Karpas-422 (cell line): Measurements from ENCODE around the gene DIPK1B. TPM values are rescaled to one million over a fixed set of nuclear protein-coding genes. Genes with fewer than 3 reads are reported as not detected.

ENCODE experiments used
- DNase-seq: peaks from one replicate; pipeline ENCODE4 v3.0.0-alpha.2; 2015
- H2AFZ ChIP-seq: fragments of 200-600 bp; sonication (generic); 2 replicates; pipeline ENCODE4 v1.6.1; 2014; ENCODE audit warnings: antibody characterized with exemption, low read length, mixed read lengths
- H3K27ac ChIP-seq: fragments of 200-600 bp; sonication (generic); 2 replicates; pipeline ENCODE4 v1.5.1; 2014; ENCODE audit warnings: mild to moderate bottlenecking, low read length, moderate library complexity
- H3K27me3 ChIP-seq: fragments of 200-600 bp; sonication (generic); 2 replicates; pipeline ENCODE4 v1.6.1; 2014; ENCODE audit warnings: low read length, mixed read lengths
- H3K36me3 ChIP-seq: fragments of 200-600 bp; sonication (generic); 2 replicates; pipeline ENCODE4 v1.6.1; 2014; ENCODE audit warnings: low read length, mixed read lengths; ENCODE audit not compliant: insufficient read depth
- H3K4me1 ChIP-seq: fragments of 200-600 bp; sonication (generic); 2 replicates; pipeline ENCODE4 v1.6.1; 2014; ENCODE audit warnings: mild to moderate bottlenecking, low read length, mixed read lengths
- H3K4me2 ChIP-seq: fragments of 200-600 bp; sonication (generic); 2 replicates; pipeline ENCODE4 v1.6.1; 2014; ENCODE audit warnings: low read length, low read depth, mild to moderate bottlenecking; ENCODE audit not compliant: poor library complexity, severe bottlenecking
- H3K4me3 ChIP-seq: fragments of 200-600 bp; sonication (generic); 2 replicates; pipeline ENCODE4 v1.5.1; 2014; ENCODE audit warnings: mild to moderate bottlenecking, antibody characterized with exemption, low read length, mixed read lengths
- H3K79me2 ChIP-seq: fragments of 200-600 bp; sonication (generic); 2 replicates; pipeline ENCODE4 v1.6.1; 2014; ENCODE audit warnings: mild to moderate bottlenecking, low read length, mixed read lengths
- H3K9ac ChIP-seq: fragments of 200-600 bp; sonication (generic); 2 replicates; pipeline ENCODE4 v1.6.0; 2014; ENCODE audit warnings: low read length
- H3K9me2 ChIP-seq: fragments of 200-600 bp; sonication (generic), shearing (Covaris generic); replicated peaks from 2 replicates; pipeline ENCODE4 v1.6.0; 2014; ENCODE audit warnings: mild to moderate bottlenecking, low read length, moderate library complexity; ENCODE audit not compliant: insufficient read depth
- H3K9me3 ChIP-seq: fragments of 300-700, 200-600 bp; sonication (generic); 2 replicates; pipeline ENCODE4 v1.6.1; 2014; ENCODE audit warnings: low read length, mixed read lengths
- H4K20me1 ChIP-seq: fragments of 200-600 bp; sonication (generic); 2 replicates; pipeline ENCODE4 v1.6.1; 2014; ENCODE audit warnings: mild to moderate bottlenecking, antibody characterized with exemption, low read length, low read depth; ENCODE audit not compliant: insufficient read depth
- total RNA-seq: library from RNA; depleted of rRNA; stranded (reverse); fragments of >200 nt; shearing (Covaris generic); gene quantifications from 2 replicates; pipeline ENCODE4 v1.2.3, GENCODE V29; 2014; ENCODE audit warnings: low replicate concordance

The DIPK1B gene
- total RNA-seq, 1 experiment from 2014 or later: not detected

DNA sequence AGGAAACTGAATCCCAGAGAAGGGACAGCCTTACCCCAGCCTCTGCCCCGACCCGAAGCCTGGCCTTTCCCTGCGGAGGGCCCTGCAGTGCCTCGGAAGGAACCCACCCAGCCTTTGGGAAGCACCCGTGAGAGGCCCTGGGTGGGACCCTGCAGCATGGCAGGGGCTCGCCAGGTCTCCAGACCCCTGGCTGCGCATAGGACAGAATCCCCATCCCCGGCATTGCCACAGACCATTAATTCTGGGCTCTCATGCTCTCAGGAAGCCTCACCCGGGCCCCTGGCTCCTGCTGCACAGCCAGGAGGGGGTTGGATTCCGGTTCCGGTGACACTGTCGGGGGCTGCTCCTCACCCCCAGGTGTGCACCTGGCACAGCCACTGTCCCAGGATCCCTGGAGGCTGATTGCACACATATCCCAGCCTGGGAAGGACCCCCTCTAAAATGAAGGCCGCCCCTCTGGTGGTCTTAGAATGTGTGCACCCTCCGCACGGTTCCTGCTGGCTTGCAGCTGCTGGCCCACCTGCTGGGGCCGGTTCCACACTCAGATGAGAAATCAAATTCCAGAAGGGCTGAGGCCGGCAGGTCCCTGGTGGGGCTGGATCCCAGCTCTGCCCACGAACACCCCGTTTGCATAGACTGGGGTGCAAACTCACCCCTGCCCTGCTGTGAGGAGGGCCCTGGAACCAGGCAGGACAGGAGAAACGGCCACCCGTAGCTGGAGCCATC is 45.0 kb upstream of the DIPK1B start:
- Histone ChIP-seq H3K4me3 (no peak overlapping the region), H3K9me3 (no peaks in the 10 kb centered on the region), H2AFZ (no peak overlapping the region), H3K27ac (no peak overlapping the region), H3K36me3 (no peaks in the 10 kb centered on the region), H3K9ac (no peak overlapping the region), H3K9me2 (no peaks in the 10 kb centered on the region), H3K4me2 (no peak overlapping the region), H3K4me1 (peaks cover 4% of the 10 kb centered on the region; the same call in 1 of the 2 replicates), H4K20me1 (peaks cover 4% of the 10 kb centered on the region; the same call in 1 of the 2 replicates), H3K79me2 (no peaks in the 10 kb centered on the region), H3K27me3 (no peaks in the 10 kb centered on the region)
- DNase-seq: no peak

DNA sequence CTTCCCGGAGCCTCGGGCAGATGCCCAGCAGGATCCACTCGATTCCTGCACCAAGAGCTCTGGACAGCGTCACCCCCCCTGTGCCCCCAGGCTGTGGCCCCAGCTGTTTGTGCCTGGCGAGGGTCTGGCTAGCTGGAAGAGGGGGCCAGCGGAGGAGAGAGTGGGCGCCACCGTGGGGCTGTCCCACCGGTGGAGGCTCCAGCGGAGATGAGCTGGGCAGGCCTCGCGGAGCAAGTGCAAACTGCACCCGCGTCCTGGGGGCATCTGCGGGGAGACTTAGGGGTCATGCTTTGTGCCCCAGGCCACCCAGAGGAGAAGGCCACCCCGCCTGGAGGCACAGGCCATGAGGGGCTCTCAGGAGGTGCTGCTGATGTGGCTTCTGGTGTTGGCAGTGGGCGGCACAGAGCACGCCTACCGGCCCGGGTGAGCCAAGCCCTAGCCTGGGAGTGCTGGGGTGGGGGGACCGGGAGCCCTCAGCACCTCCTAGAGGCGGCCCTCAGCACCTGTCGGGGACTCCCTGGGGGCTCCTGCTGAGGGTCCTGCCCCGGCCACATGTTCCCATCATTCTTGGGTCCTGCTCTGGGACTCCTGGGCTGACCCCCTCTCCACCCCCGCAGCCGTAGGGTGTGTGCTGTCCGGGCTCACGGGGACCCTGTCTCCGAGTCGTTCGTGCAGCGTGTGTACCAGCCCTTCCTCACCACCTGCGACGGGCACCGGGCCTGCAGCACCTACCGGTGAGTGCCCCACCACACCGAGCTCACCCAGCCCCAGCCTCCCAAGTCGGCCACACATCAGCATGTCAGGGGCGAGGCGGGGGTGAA is 44.2 kb upstream of the DIPK1B start:
- peak; percentile 65 for DNase-seq
- H3K79me2 ChIP-seq: no peaks in the 10 kb centered on the region
- H3K9me3 ChIP-seq: no peaks in the 10 kb centered on the region
- no peak overlapping the region for H3K4me2 ChIP-seq
- no peak overlapping the region for H3K27ac ChIP-seq
- no peak overlapping the region for H3K9ac ChIP-seq
- no peaks in the 10 kb centered on the region for H3K36me3 ChIP-seq
- H3K27me3 ChIP-seq: no peaks in the 10 kb centered on the region
- H3K4me3 ChIP-seq: no peak overlapping the region
- H3K9me2 ChIP-seq: no peaks in the 10 kb centered on the region
- H4K20me1 ChIP-seq: peaks cover 4% of the 10 kb centered on the region; the same call in 1 of the 2 replicates
- H3K4me1 ChIP-seq: peaks cover 4% of the 10 kb centered on the region; the same call in 1 of the 2 replicates
- no peak overlapping the region for H2AFZ ChIP-seq

- H3K36me3 ChIP-seq: no peaks in the 10 kb centered on the region
- peaks cover 4% of the 10 kb centered on the region; the same call in 1 of the 2 replicates for H4K20me1 ChIP-seq
- no peaks in the 10 kb centered on the region for H3K9me2 ChIP-seq
- H2AFZ ChIP-seq: no peak overlapping the region
- no peak overlapping the region for H3K9ac ChIP-seq
- H3K4me2 ChIP-seq: no peak overlapping the region
- H3K4me3 ChIP-seq: no peak overlapping the region
- no peaks in the 10 kb centered on the region for H3K9me3 ChIP-seq
- H3K27ac ChIP-seq: no peak overlapping the region
- no peaks in the 10 kb centered on the region for H3K27me3 ChIP-seq
- no peaks in the 10 kb centered on the region for H3K79me2 ChIP-seq
- peaks cover 4% of the 10 kb centered on the region; the same call in 1 of the 2 replicates for H3K4me1 ChIP-seq
- peak; percentile 65 for DNase-seq
Measured at GRCh38 chr9:136668983-136669790, 43.2 kb upstream of the DIPK1B start.

DNA sequence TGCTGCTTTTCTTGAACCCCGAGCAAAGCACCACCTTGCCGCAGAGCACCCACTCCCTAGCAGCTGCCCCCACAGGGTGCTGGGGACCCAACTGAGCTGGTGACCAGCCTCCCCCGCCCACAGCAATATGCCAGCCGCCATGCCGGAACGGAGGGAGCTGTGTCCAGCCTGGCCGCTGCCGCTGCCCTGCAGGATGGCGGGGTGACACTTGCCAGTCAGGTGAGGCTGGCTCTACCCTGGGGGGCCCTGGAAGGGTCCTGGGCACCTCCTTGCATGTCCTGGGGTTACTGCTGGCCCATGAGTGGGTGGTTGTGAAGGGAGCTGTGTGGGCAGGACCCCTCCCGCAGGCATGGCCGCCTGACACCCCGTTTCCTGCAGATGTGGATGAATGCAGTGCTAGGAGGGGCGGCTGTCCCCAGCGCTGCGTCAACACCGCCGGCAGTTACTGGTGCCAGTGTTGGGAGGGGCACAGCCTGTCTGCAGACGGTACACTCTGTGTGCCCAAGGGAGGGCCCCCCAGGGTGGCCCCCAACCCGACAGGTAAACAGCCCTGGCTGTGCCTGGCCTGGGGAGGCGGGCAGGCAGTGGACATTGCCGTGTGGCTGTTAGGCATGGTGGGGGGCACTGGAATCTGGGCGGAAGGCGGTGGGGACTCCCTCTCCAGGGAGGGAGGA is 42.4 kb upstream of the DIPK1B start:
- Histone ChIP-seq H3K9me2 (no peaks in the 10 kb centered on the region), H3K4me2 (no peak overlapping the region), H3K79me2 (no peaks in the 10 kb centered on the region), H3K27me3 (no peaks in the 10 kb centered on the region), H3K4me1 (peaks cover 4% of the 10 kb centered on the region; the same call in 1 of the 2 replicates), H3K9me3 (no peaks in the 10 kb centered on the region), H4K20me1 (peaks cover 4% of the 10 kb centered on the region; the same call in 1 of the 2 replicates), H2AFZ (no peak overlapping the region), H3K4me3 (no peak overlapping the region), H3K27ac (no peak overlapping the region), H3K9ac (no peak overlapping the region), H3K36me3 (no peaks in the 10 kb centered on the region)
- no peak for DNase-seq

DNA sequence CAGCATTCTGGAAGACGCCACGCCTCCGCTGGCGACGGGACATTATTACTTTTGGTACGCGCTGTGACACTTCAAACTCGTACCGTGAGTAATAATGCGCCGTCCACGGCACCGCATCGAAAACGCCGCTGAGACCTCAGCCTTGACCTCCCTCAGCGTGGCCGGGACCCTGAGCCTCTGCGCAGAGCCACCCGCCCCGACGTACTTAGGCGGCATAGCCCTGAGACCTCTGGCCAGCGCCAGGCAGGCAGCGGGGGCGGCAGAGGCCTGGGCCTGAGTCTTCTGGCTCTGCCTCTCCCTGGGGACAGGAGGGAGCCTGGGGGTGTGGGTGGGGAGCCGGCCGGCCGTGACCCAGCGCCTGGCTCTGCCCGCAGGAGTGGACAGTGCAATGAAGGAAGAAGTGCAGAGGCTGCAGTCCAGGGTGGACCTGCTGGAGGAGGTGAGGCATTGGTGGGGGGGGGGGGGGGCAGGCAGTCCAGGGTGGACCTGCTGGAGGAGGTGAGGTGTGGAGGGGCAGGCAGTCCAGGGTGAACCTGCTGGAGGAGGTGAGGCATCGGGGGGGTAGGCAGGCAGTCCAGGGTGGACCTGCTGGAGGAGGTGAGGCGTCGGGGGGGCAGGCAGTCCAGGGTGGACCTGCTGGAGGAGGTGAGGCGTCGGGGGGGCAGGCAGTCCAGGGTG is 41.7 kb upstream of the DIPK1B start:
- no peak overlapping the region for H2AFZ ChIP-seq
- DNase-seq: peak; percentile 49
- H3K9ac ChIP-seq: no peak overlapping the region
- H3K27ac ChIP-seq: no peak overlapping the region
- no peaks in the 10 kb centered on the region for H3K9me2 ChIP-seq
- peaks cover 4% of the 10 kb centered on the region; the same call in 1 of the 2 replicates for H3K4me1 ChIP-seq
- peaks cover 4% of the 10 kb centered on the region; the same call in 1 of the 2 replicates for H4K20me1 ChIP-seq
- H3K36me3 ChIP-seq: no peaks in the 10 kb centered on the region
- no peaks in the 10 kb centered on the region for H3K9me3 ChIP-seq
- no peaks in the 10 kb centered on the region for H3K27me3 ChIP-seq
- H3K4me3 ChIP-seq: no peak overlapping the region
- H3K4me2 ChIP-seq: no peak overlapping the region
- H3K79me2 ChIP-seq: no peaks in the 10 kb centered on the region

GRCh38 chr9:136671254-136671614 is 41.1 kb upstream of the DIPK1B start:
- H3K9ac ChIP-seq: no peak overlapping the region
- no peak overlapping the region for H2AFZ ChIP-seq

DNA sequence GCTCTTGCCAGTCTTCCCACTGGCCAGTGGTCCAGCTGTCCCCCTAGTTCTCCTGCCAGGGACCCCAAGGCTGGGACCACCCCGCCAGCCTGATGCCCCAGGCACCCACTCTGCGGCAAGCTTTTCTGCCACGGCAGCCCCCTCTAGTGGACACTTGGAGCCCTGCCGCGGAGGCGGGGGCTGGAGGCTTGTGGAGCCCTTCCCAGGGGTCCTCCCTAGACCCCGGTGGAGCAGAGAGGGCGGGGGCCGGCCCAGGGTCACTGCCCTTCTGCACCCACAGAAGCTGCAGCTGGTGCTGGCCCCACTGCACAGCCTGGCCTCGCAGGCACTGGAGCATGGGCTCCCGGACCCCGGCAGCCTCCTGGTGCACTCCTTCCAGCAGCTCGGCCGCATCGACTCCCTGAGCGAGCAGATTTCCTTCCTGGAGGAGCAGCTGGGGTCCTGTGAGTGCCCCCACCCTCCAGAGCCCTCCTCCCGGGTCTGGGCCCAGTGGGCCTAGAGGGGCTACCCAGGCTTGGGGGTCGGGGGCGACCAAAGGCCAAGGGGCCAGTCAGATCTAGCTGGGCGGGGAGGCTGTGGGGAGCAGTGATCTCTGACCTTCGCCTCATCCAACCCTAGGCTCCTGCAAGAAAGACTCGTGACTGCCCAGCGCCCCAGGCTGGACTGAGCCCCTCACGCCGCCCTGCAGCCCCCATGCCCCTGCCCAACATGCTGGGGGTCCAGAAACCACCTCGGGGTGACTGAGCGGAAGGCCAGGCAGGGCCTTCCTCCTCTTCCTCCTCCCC is 40.5 kb upstream of the DIPK1B start:
- Histone ChIP-seq H3K27ac (no peak overlapping the region), H3K4me2 (no peak overlapping the region), H4K20me1 (peaks cover 4% of the 10 kb centered on the region; the same call in 1 of the 2 replicates)

More at GRCh38 chr9:136671254-136671614, 41.1 kb upstream of the DIPK1B start:
- no peak for DNase-seq
- no peaks in the 10 kb centered on the region for H3K79me2 ChIP-seq
- no peaks in the 10 kb centered on the region for H3K36me3 ChIP-seq
- H3K9me2 ChIP-seq: no peaks in the 10 kb centered on the region
- no peak overlapping the region for H3K4me2 ChIP-seq
- peaks cover 4% of the 10 kb centered on the region; the same call in 1 of the 2 replicates for H4K20me1 ChIP-seq
- H3K9me3 ChIP-seq: no peaks in the 10 kb centered on the region
- H3K4me1 ChIP-seq: peaks cover 4% of the 10 kb centered on the region; the same call in 1 of the 2 replicates
- H3K4me3 ChIP-seq: no peak overlapping the region
- H3K27ac ChIP-seq: no peak overlapping the region
- no peaks in the 10 kb centered on the region for H3K27me3 ChIP-seq

More for the DNA sequence above, 40.5 kb upstream of the DIPK1B start:
- Histone ChIP-seq H3K27me3 (no peaks in the 10 kb centered on the region), H3K36me3 (no peaks in the 10 kb centered on the region), H3K9me2 (no peaks in the 10 kb centered on the region), H2AFZ (no peak overlapping the region), H3K4me1 (peaks cover 4% of the 10 kb centered on the region; the same call in 1 of the 2 replicates), H3K79me2 (no peaks in the 10 kb centered on the region), H3K9ac (no peak overlapping the region), H3K4me3 (no peak overlapping the region), H3K9me3 (no peaks in the 10 kb centered on the region)
- peak; percentile 81 for DNase-seq
